Calu3 (cell line): ENCODE results near the gene ELF1. TPM values are rescaled to one million over a fixed set of nuclear protein-coding genes. Genes with fewer than 3 reads are reported as not detected.

Experiments
- Bru-seq: library from RNA; stranded (reverse); fragments of 400-500 nt; gene quantifications from one replicate; lab custom pipeline; 2021; lab: Mats Ljungman, UMichigan
- BruChase-seq, 2 experiments: library from RNA; stranded (reverse); fragments of 400-500 nt; gene quantifications; one replicate each; lab custom pipeline; 2021; lab: Mats Ljungman, UMichigan
- BruUV-seq: library from RNA; stranded (reverse); fragments of 400-500 nt; replicated peaks from 2 replicates; lab custom pipeline; 2021; lab: Mats Ljungman, UMichigan
- CTCF ChIA-PET: fragments of 300-600 bp; sonication (Branson Sonifier 250); formaldehyde crosslinking; loops from one replicate; lab custom pipeline; 2022; ENCODE audit warnings: antibody characterized with exemption; lab: Charles Lee
- DNase-seq: peaks from one replicate; pipeline ENCODE4 v3.0.0; 2022
- H3K27ac Mint-ChIP-seq: one replicate; pipeline ENCODE4 v1.8.0; 2022; ENCODE audit warnings: mixed read lengths; ENCODE audit not compliant: unreplicated experiment
- H3K27me3 Mint-ChIP-seq: one replicate; pipeline ENCODE4 v1.8.0; 2022; ENCODE audit warnings: mixed read lengths; ENCODE audit not compliant: unreplicated experiment
- H3K36me3 Mint-ChIP-seq: one replicate; pipeline ENCODE4 v1.8.0; 2022; ENCODE audit warnings: mild to moderate bottlenecking, moderate library complexity, mixed read lengths; ENCODE audit not compliant: insufficient read depth, unreplicated experiment
- H3K4me1 Mint-ChIP-seq: one replicate; pipeline ENCODE4 v1.8.0; 2022; ENCODE audit warnings: mild to moderate bottlenecking, low read depth, mixed read lengths; ENCODE audit not compliant: unreplicated experiment
- H3K4me3 Mint-ChIP-seq: one replicate; pipeline ENCODE4 v1.8.0; 2022; ENCODE audit warnings: mild to moderate bottlenecking, low read depth, moderate library complexity, mixed read lengths; ENCODE audit not compliant: unreplicated experiment
- H3K9me3 Mint-ChIP-seq: one replicate; pipeline ENCODE4 v1.8.0; 2022; ENCODE audit warnings: low read depth, mixed read lengths; ENCODE audit not compliant: unreplicated experiment
- intact Hi-C: fragments of 100-400 bp; cut with micrococcal nuclease; formaldehyde crosslinking; loops from one replicate; pipeline ENCODE4 v1.10.0; 2022; ENCODE audit not compliant: unreplicated experiment
- long read RNA-seq: library from polyadenylated mRNA; stranded (forward); transcript quantifications from one replicate; pipeline ENCODE4 v2.0.0, GENCODE V29; 2022
- total RNA-seq: library from RNA; stranded (reverse); gene quantifications from 2 replicates; pipeline ENCODE4 v1.2.3, GENCODE V29; 2022
- TF ChIP-seq, protein P1 (sequence below): fragments of 200-600 bp; IDR thresholded peaks from one replicate; pipeline ENCODE4 v1.8.0; 2022; ENCODE audit warnings: antibody characterized with exemption; ENCODE audit not compliant: unreplicated experiment

Gene ELF1
- total RNA-seq (63.4 and 63.5 TPM in 2 replicates), Bru-seq, nascent RNA (percentile 93 among the genes with signal in this experiment), BruChase-seq, experiment 1, labeled RNA remaining after a 6-hour chase (percentile 74 among the genes with signal in this experiment), BruChase-seq, experiment 2, labeled RNA remaining after a 2-hour chase (percentile 84 among the genes with signal in this experiment)
- long read RNA-seq, partial matches to known transcripts, result 1 of 23 reads
- long read RNA-seq, other reads (novel, unspliced or antisense), result 18 of 23 reads

DNA sequence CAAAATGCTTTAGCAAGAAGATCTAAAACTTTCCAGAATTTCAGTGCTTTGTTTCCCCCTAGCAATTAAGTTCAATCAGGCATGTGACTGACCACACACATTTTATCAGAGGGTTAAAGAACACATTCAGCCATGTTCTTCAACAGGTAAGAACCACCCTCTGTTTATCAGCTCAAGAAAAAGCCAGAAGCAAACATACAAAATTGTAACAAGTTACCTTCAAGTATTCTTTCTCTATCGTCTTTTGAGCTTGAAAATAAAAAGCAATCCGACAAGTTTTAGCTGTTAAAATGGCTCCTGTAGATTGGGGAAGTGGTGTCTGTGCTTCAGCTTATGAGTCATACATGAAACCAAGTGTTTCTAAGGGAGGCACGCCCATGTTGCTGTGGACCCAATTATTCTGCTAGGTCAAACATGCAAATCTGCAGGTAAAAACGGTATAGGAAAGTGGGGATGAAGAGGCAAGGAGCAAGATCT, at the start of gene ELF1:
TSS of gene ELF1 (minus strand) at position 306 of the 477 bp plus-strand sequence. CDS start 37,262 bp downstream, outside the sequence.
- intact Hi-C loops, result loop anchor here (2.0 to 5.0 kb wide), 3 partner anchors 24 to 47 kb away; no protein-coding TSS in a partner anchor
- CTCF ChIA-PET, result interaction anchor here (0.9 to 1.0 kb wide), 3 partner anchors 16 to 44 kb away, joined by 3 to 9 read pairs (median 3); no protein-coding TSS in a partner anchor
- H3K27ac Mint-ChIP-seq, result peak within 1 kb of the TSS; percentile 93
- no peaks in the 10 kb centered on the region for H3K27me3 Mint-ChIP-seq
- H3K9me3 Mint-ChIP-seq, result no peaks in the 10 kb centered on the region
- peaks cover 24% of the 10 kb centered on the region for H3K36me3 Mint-ChIP-seq
- BruUV-seq, result no TSS peak
- TF ChIP-seq, protein P1, sequence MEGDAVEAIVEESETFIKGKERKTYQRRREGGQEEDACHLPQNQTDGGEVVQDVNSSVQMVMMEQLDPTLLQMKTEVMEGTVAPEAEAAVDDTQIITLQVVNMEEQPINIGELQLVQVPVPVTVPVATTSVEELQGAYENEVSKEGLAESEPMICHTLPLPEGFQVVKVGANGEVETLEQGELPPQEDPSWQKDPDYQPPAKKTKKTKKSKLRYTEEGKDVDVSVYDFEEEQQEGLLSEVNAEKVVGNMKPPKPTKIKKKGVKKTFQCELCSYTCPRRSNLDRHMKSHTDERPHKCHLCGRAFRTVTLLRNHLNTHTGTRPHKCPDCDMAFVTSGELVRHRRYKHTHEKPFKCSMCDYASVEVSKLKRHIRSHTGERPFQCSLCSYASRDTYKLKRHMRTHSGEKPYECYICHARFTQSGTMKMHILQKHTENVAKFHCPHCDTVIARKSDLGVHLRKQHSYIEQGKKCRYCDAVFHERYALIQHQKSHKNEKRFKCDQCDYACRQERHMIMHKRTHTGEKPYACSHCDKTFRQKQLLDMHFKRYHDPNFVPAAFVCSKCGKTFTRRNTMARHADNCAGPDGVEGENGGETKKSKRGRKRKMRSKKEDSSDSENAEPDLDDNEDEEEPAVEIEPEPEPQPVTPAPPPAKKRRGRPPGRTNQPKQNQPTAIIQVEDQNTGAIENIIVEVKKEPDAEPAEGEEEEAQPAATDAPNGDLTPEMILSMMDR, result no peak
- peak; percentile 49 for DNase-seq
- H3K4me3 Mint-ChIP-seq, result peak within 1 kb of the TSS; percentile 67
- H3K4me1 Mint-ChIP-seq, result no peaks in the 10 kb centered on the region

DNA sequence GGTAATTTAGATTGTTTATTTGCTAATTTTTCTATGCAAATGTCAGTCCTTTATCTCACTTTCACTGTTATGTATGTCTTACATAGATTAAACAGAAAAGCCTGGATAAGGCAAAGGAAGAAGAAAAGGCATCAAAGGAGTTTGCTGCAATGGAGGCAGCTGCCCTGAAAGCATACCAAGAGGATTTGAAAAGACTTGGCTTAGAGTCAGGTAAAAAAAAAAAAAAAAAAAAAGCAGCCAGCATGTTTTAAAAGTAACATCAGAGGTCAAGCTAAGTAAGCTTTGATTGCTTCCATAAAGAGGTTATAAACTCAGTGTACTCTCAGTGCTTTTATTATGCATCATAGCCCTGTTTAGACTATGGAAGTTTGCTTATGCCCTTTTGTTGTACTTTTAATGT, 46.0 kb upstream of the ELF1 start:
- CTCF ChIA-PET, result no interaction called here
- no TSS peak for BruUV-seq
- TF ChIP-seq, protein P1, result no peak
- Mint-ChIP-seq H3K27me3 (no peaks in the 10 kb centered on the region), H3K9me3 (no peaks in the 10 kb centered on the region), H3K36me3 (peaks cover 42% of the 10 kb centered on the region), H3K4me3 (no peak overlapping the region), H3K27ac (no peak overlapping the region), H3K4me1 (no peaks in the 10 kb centered on the region)
- intact Hi-C loops, result no loop called here
- DNase-seq, result no peak

- intact Hi-C loops, result loop anchor here (5.0 kb wide), 1 partner anchor 248 kb away; the partner anchor contains the start of gene NAA16
- peaks cover 47% of the 10 kb centered on the region for H3K36me3 Mint-ChIP-seq
- BruUV-seq, result no TSS peak
- no peak overlapping the region for H3K27ac Mint-ChIP-seq
- CTCF ChIA-PET, result no interaction called here
- TF ChIP-seq, protein P1, result no peak
- no peaks in the 10 kb centered on the region for H3K9me3 Mint-ChIP-seq
- no peak overlapping the region for H3K4me3 Mint-ChIP-seq
- no peak for DNase-seq
- no peaks in the 10 kb centered on the region for H3K27me3 Mint-ChIP-seq
- no peaks in the 10 kb centered on the region for H3K4me1 Mint-ChIP-seq
These were observed 45.4 kb upstream of the ELF1 start for GRCh38 chr13:41064493-41064892.

DNA sequence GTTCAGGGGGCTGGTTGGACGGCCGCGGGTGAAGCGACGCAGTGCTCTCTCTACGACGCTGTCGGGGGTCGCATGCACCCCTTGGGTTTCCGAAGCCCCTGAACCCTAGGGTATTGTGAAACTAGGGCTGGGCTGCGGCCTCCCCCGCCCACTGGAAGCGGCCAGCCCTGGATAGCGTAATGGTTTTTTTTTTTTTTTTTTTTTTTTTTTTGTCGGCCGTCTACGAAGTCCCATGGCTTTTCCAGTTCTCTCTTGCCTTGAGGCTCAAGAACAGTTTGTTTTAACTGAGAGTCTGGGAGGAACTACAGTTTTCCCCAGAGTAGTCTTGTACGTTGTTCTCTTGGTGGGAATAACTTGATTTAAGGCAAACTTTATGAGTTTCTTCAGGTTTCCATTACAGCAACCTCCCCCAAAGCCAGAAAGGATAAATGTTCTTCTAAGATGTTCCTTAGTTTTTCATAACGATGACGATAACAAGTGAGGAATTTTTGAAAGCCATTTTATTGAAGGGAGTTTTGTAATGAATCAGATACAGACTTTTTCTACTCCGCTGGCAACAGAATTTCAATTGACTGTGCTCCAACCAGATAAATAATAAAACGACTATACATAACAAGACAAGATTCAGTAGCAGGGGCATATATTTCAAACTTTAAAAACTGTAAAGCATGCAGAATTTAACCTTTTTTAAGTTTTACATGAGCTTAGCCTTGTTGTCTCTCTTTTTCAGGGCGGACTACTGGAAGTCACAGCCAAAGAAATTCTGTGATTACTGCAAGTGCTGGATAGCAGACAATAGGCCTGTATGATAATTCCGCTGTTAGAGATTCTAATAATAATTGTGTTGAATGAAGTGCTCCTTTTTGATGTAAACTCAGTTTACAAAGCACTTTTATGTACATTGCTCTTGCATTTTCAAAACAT, 43.1 kb upstream of the ELF1 start:
- TSS peak; percentile 42 for BruUV-seq
- intact Hi-C loops, result loop anchor here (5.0 kb wide), 1 partner anchor 250 kb away; the partner anchor contains the start of gene NAA16

More for the DNA sequence above, 43.1 kb upstream of the ELF1 start:
- Mint-ChIP-seq H3K36me3 (peaks cover 50% of the 10 kb centered on the region), H3K27me3 (no peaks in the 10 kb centered on the region), H3K4me1 (peaks cover 15% of the 10 kb centered on the region), H3K9me3 (no peaks in the 10 kb centered on the region), H3K4me3 (peak overlapping the region; percentile 71), H3K27ac (peak overlapping the region; percentile 80)
- CTCF ChIA-PET, result no interaction called here
- no peak for DNase-seq
- TF ChIP-seq, protein P1, result no peak
